ENCODE data around the gene KIAA1328.
"Not testable (repeated sequence)": the region's sequence is repeated elsewhere in the genome, so short reads cannot be mapped to it uniquely, and the experiment has no call there.

Gene KIAA1328

DNA sequence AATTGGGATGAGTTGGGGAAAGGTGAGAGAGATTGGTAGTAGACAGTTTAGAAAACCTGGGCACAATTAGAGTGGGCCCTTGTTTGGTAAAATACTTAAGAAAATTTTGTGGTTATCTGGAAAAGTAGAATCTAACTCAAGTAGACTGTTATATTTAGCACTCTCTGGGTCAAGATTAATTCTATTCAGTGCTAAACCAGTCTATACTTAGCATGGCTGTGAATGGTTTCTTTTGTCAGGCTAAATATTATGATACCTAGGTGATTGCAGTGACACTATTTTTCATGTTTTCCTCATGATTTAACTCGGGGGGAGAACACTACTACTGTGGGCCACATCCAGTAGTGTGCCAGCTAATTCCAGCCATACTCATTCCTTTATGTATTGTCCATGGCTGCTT, 58.9 kb downstream of the KIAA1328 start:
- DNase-seq (ENCODE audit: low spot score) = no peak

DNA sequence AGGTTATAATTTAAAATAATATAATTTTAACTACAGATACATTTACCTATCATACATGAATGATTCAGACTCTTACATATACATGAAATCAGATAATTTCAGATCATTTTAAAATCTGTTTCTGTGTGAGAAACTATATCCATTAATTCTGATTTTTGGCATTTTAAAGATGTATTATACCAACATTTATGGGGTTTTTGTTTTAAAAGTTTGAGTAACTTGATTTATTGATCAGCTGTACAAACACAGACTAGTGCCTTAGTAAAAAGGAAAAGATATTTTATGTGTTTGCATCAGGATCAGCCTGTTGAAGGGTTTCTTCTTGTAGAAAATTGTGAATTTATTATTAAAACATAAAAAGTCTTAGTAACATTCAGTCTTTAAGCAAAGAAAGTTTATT, 59.9 kb downstream of the KIAA1328 start:
- DNase-seq (ENCODE audit: low spot score) = no peak

DNA sequence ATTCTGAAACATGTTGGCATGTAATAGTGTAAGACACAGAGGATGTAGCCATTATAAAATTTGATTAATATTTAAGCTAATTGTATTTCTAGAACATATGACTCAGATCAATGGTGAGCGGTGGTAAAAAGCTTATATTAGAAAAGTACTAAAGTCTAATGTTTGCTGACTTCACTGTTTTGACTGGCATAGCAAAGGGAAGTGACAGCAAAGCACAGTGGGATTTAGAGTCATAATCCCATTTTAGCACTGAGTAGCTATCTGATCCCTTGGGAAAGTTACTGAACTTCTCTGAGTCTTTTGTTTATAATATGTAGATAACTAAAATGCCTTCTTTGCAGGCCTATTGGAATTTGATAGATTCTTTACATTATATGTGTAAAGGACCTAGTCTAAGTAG, 60.4 kb downstream of the KIAA1328 start:
- no peak for DNase-seq (ENCODE audit: low spot score)

DNA sequence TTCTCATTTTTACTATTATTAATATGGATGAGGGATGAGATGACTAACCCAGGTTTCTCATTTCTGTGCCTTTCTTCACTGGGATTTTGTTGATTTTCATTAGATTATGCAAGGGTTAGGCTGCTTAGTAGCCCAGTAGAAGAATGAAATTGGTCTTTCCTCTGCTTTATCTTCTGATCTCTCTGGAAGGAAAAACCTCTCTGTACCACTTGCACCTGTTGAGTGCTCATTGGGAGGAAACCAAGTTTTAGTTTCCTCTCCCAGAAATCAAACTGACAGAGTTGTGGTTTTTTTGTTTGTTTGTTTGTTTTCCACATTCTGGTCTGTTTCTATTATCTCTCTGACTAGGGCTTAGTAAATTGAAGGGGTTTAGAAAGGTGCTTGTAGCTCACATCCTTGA, 60.8 kb downstream of the KIAA1328 start:
- no peak for DNase-seq (ENCODE audit: low spot score)

DNA sequence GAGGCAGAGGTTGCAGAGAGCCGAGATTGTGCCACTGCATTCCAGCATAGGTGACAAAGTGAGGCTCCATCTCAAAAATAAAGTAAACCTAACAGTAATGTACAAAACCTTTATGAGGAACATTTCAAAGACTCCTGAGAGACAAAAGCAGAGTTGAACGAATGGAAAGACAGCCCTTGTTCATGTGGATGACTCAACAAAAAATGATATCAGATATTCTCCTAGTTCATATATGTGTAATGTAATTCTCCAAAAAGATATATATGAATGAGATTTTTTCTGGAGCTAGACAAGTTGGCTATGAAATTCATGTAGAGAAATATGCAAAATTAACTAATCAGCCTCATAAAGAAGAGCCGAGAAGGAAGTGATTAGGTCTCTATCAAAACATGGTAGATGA, 61.7 kb downstream of the KIAA1328 start:
- no peak for DNase-seq (ENCODE audit: low spot score)

DNA sequence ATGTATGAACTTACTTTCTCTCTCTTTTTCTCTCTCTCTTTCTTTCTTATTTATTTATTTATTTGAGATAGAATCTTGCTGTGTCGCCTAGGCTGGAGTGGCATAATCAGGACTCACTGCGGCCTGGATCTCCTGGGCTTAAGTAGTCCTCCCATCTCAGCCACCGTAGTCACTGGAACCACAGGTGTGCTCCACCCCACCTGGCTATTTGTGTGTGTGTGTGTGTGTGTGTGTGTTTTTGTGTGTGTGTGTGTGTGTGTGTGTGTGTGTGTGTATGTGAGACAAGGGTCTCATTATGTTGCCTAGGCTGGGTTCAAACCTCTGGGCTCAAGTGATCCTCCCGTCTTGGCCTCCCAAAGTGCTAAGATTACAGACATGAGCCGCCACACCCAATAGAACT, 64.3 kb downstream of the KIAA1328 start:
- DNase-seq (ENCODE audit: low spot score) = no peak

DNA sequence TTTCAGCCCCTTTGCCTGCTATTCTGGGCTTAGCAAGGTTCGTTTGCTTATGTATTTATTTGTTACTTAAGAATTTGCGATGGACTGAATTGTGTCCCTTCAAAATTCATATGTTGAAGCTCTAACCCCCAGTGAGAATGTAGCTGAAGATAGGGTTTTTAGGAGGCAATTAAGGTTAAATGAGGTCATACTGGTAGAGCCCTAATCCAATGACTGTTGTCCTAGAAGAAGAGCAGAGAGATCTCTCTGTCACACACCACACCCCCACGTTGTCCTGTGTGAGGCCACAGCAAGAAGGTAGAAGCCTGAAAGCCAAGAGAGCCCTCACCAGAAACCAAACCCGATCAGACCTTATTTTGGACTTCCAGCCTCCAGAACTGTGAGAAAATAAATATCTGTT, 66.7 kb downstream of the KIAA1328 start:
- no peak for DNase-seq (ENCODE audit: low spot score)

DNA sequence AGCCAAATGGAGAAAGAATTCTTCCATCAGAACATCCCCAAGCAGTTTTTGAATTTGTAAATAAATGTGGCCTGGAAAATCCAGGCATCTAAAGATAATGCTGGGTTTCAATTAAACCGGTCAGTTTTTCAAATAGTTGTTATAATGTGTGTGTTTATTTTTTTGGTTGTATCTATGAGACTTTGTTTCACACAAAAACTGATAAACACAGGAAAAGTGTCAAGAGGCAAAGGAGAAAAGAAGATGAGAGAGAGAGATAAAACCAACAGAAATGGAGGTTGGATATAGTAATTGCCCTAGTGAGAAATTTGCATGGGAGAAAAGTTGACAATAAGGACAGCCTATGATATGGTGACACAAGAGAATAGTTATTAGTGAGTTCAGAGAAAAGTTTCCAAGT, 68.3 kb downstream of the KIAA1328 start:
- no peak for DNase-seq (ENCODE audit: low spot score)

DNA sequence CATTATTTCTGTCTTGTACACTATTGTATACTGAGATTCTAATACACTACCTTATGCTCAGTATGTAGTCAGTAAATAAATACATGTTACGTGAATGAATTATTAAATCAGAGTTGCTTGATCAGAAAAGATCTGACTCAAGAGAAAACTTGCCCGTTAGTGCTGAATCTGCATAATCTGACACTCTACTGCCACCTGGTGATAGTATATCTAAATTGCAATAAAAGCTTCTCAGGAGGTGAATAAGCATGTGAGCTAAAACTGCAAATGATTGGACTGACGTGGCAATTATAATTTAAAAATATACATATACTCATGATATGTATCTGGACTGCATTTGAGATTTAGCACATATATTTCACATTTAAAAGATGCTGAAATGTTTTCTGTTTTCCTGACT, 70.4 kb downstream of the KIAA1328 start:
- DNase-seq (ENCODE audit: low spot score) = no peak

DNA sequence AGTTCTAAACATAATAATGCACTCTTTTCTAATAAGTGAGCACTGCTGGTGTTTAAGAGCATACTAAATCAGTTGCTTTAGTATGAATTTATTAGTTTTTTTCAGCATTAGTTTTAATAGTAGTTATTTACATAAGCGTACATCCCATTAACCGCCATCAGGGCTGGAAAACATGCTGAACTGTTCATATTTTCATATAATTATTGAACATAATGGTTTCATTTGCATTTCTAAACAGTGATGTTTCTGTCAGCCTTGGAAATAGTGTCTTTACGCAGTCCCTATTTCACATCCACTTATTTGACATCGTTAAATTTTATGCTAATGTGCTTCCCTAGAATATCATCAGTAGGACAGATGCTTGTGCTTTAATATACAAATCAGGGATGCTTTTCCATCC, 71.5 kb downstream of the KIAA1328 start:
- no peak for DNase-seq (ENCODE audit: low spot score)

DNA sequence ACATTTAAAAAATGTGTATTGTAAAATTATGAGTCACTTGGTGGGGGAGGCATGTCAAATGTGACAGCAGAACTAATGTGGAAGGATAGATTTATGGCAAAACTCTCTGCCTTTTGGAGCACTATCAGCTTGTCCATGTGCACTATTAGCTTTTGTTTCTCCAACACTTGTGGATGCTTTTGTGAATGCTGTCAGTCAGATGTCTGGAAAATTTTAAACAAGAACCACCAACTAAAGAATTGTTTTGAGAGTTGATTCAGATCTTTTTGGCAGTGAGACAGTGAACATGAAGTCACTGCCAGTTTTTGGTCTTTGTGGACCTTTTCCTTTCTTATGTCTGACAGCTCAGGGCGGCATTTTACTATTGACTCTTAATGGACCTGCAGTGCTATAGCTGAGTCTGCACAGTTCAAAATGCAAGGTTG, 72.4 kb downstream of the KIAA1328 start:
- no peak for DNase-seq (ENCODE audit: low spot score)

DNA sequence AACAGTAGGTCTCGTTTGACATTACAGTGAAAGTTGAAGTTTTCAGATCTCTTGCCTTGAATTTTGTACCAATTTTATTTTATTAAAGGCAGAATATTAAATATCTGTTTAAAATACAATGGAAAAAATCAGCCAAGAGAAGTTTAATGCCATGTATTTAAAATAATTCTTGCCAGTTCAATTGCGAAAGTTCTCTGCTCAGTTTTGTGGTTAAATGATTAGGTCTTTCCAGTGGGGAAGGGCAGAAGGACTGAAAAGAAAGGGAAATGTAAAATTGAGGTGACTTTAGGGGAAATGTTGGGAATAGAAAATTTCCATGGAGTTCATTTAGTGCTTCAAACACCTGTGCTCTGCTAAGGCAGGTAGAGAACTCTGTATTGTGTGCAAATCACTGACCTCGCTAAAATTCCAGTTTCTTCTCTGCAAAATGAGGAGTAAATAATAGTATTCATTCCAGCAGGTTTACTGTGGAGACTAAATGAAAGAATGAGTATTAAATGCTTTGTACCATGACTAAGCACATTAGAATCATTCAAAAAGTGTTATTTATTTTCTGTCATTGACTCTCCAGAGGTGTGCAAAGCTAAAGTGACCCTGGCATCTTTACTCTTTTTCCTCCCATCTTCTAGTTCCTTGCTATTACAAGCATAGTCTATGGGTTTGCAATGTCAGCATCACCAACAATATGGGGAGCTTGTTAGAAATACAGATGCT, 74.4 kb downstream of the KIAA1328 start:
- DNase-seq (ENCODE audit: low spot score) = no peak

DNA sequence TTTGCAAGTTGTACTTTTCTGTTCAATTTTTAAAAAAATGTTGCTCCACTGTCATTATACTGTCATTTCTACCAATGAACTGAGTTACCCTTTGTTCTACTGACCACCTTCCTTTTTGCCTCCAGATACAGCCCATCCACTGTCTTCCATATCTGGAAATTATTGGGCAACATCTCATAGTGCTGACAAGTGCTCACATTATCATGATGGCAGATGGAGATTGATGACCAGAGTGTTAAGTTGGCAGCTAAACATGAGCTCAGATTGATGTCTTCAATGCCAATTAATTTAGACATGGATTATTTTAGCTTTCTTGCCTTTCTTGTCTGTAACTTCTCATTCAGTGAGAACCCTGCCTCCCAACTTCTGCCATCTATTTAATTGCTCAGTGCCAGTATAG, 76.6 kb downstream of the KIAA1328 start:
- no peak for DNase-seq (ENCODE audit: low spot score)

DNA sequence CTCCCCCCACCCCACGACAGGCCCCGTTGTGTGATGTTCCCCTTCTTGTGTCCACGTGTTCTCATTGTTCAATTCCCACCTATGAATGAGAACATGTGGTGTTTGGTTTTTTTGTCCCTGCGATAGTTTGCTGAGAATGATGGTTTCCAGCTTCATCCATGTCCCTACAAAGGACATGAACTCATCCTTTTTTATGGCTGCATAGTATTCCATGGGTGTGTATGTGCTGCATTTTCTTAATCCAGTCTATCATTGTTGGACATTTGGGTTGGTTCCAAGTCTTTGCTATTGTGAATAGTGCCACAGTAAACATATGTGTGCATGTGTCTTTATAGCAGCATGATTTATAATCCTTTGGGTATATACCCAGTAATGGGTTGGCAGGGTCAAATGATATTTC, 80.4 kb downstream of the KIAA1328 start:
- not testable (repeated sequence) for DNase-seq (ENCODE audit: low spot score)

DNA sequence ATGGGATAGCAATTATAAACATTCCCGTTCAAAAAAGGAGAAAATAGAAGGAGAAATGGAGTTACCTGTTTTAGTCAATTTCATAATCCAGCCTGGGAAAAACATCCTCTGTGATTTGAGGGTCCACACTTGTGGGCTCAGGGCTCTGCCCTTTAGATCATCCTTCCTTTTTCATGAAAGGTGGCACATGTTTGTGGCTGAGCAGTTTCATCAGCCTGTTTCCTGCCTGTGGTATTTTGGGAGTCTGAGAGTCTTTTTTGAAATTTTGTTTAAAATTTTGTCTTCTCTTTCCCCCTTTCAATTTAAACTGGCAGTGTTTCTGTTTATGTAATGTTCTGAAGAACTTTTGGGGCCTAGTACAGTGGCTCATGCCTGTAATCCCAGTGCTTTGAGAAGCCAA, 84.0 kb downstream of the KIAA1328 start:
- DNase-seq (ENCODE audit: low spot score) = no peak

DNA sequence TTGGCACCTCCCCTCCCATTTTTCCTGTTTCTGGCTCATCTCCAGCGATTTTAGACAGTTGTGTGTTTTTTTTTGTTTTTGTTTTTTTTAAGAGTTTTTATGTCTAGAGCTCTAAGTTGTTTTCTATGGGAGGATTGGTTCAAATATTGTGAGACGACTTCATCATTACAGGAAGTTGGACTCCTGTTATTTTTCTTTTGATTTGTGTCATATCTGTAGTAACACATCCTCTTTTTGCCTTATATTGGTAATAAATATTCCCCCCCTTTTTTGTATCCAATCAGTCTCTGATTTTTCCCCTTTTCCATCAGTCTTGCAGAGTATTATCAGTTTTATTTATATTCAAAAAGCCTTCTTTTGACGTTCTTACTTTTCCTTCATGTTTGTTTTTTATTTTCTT, 89.0 kb downstream of the KIAA1328 start:
- no peak for DNase-seq (ENCODE audit: low spot score)

DNA sequence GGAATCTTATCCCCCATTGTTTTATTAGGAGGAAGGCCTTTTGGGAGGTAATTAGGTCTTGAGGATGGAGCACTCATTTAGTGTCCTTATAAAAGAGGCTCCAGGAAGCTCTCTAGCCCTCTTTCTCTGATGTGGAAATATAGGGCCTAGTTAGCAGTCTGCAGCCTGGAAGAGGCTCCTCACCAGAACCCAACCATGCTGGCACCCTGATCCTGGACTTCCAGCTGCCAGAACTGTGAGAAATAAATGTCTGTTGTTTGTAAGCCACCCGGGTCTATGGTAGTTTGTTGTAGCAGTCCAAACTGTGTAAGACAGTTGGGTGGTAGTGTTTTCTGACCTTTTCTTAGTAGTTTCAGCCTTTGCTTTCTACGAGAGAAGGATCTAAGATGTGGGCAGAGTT, 100.7 kb downstream of the KIAA1328 start:
- DNase-seq (ENCODE audit: low spot score) = no peak

DNA sequence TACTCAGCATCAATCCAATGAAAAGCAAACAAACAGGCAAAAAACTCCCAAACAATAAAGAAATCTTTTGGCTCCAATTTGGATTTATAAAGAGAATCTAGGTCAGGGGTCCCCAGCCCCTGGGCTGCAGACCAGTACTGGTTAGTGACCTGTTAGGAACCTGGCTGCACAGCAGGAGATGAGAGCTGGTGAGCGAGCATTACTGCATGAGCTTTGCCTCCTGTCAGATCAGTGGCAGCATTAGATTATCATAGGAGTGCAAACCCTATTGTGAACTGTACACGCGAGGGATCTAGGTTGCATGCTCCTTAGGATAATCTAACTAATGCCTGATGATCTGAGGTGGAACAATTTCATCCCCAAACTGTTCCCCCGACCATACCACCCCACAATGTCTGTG, 102.2 kb downstream of the KIAA1328 start:
- DNase-seq (ENCODE audit: low spot score) = no peak

DNA sequence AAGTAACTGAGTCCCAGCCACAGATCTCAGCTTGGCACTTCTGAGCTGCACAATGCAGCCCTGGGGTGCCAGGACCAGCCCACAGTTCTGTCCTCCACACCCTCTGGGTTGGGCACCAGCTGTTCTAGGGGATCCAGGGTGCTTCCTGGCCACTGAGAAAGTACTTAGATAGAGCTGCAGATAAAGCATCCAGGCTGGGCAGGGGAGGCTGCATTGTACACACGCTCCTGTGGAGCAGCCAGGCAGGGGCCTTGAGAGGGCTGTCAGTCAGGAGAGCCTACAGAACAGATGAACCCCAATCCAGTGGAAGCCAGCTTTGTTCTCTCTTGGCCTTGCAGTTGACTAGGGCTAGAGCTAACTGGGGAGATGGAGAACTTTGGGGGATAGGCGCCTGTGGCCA, 104.6 kb downstream of the KIAA1328 start:
- no peak for DNase-seq (ENCODE audit: low spot score)

DNA sequence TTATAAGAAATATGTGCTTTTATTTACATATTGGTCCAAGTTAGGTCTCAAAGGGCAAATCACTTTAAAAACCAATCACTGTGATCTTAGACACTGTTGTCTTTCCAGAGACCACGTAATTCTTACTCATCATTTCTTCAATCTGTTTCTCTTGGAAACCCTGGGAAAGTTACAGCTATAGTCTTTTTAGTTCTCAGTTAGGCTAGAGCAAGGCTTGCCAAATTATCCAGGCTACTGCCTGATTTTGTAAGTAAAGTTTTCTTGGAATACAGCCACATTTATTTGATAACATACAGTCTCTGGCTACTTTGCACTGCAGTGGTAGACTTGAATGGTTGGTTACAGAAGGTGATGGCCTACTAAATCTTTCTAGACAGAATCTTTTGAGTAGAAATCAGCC, 106.0 kb downstream of the KIAA1328 start:
- no peak for DNase-seq (ENCODE audit: low spot score)

DNA sequence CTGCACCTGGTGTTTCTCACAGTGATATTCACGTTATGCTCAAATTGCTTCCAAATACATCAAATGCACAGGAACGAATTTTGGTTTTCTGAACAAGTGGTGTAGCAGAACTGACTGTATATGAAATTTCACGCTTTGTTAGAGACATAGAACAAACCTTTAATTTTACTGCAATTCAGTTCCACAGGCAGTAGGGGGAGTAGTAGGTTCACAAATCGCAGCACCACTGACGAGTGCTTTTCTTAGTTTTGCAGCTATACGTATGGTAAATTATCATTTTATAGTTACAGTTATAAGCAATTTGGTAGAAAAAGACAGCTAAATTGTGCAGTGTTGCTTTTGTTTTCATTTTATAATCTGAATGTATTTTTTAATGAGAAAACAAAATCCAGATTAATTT, 113.3 kb downstream of the KIAA1328 start:
- DNase-seq (ENCODE audit: low spot score) = no peak

DNA sequence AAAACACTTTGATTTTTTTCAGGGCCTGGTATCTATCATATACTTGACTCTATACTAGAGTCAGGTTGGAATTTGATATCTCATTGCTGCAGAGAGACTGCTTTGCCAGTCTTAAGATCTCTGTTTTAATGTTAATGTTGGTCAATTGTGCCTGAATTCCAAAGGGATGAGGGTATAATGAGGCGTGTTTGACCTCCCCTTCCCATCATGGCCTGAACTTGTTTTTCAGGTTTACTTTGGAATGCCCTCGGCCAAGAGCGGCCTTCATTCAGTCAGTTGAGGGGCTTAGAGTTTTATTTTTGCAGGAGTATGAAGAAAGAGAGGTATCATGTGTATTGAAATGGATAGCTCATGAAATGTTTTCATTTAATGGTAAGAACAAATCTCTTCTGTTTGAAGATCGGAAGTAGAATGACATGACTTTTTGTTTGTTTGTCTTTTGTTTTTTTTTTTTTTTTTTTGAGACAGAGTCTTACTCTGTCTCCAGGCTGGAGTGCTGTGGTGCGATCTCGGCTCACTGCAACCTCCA, 119.0 kb downstream of the KIAA1328 start:
- DNase-seq (ENCODE audit: low spot score) = no peak

DNA sequence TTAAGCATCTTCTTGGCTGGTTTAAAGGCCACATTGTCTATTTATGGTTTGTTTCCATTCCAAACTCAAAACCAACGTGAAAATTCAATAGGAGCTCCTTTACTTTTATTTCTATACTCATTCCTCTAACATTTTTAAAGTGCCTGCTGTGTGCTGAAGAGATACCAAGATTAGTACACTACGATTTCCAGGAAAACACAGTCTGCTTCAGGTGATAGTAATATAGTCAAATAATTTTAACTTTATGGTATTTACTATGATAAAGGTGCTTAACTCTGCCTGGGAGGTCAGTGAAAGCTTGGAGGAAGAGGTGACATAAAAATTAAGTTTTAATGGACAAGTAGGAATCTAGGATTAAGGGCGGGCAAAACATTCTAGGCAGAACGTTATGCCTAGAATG, 121.4 kb downstream of the KIAA1328 start:
- DNase-seq (ENCODE audit: low spot score) = no peak

DNA sequence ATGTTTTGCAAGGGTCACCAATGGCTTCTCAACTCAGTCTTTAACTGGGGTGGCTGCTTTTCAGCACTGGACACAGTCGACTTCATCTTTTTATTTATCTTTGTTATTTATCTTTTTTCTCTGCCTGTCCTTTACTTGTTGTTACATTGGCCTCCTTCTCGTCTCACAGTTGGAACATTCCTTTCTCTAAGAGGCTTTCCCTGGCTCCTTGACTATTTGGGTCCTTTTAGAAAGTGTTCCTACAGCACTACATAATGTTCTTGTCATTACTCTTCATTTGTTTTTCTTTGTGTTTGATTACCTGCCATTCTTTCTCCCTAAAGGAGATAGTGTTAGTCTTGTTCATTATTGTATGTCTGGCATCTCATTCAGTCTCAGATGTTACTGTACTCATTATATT, 122.0 kb downstream of the KIAA1328 start:
- DNase-seq (ENCODE audit: low spot score) = no peak

Data from left forelimb (tissue), 1 donor.